ENCODE results near the gene PPP1R3F. TPM values are rescaled to one million over a fixed set of nuclear protein-coding genes. Genes with fewer than 3 reads are reported as not detected.

Gene PPP1R3F
- 5.2 TPM for polyA plus RNA-seq (2013, experiment 1 of 2; ENCODE audit: insufficient read length)
- 5.1 TPM for polyA plus RNA-seq (2013, experiment 2 of 2; ENCODE audit: insufficient read length)

GRCh38 chrX:49269767-49270248, at the start of gene PPP1R3F:
Gene PPP1R3F, plus strand, starts transcription at chrX:49269793. Its CDS starts 77 bp downstream, at chrX:49269870.
- DNase-seq, result no peak

GRCh38 chrX:49220100-49220499, 49.5 kb upstream of the PPP1R3F start:
- no peak for DNase-seq

DNA sequence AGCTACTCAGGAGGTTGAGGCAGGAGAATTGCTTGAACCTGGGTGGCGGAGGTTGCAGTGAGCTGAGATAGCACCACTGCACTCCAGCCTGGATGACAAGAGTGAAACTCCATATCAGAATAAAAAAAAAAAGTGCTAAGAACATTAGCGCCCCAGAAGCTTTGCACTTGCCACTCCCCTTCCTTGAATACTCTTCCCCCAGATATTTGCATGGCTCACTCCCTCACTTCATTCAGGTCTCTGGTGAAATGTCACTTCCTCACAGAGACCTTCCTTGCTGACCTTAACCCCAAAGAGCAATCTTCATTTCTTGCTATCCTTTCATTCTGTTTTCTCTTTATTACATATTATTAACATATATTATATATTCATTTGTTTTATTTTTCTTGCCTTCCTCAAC, 47.7 kb upstream of the PPP1R3F start:
- no peak for DNase-seq

DNA sequence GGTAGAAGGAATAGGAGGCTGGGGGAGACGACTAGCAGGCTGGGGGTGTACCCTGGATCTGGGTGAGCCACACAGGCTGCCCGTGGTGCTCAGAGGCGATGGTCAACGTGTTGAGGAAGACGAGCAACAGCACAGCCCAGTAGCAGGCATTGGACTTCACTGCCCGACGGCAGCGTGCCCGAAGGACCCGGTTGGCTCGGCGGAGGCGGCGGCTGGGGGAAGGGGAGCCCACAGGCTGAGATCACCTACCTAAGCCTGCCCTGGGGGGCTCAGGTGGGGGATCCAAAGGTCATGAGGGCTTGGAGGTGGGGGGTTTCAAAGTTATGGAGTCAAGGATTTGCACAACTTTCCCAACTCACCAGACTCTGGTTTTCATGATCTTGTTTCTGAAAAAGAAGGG, 43.7 kb upstream of the PPP1R3F start:
- DNase-seq, result no peak

- DNase-seq, result no peak
Observed at GRCh38 chrX:49226946-49227345, 42.6 kb upstream of the PPP1R3F start.

GRCh38 chrX:49227726-49228125, 41.9 kb upstream of the PPP1R3F start:
- DNase-seq, result no peak

GRCh38 chrX:49228185-49228584, 41.4 kb upstream of the PPP1R3F start:
- no peak for DNase-seq

DNA sequence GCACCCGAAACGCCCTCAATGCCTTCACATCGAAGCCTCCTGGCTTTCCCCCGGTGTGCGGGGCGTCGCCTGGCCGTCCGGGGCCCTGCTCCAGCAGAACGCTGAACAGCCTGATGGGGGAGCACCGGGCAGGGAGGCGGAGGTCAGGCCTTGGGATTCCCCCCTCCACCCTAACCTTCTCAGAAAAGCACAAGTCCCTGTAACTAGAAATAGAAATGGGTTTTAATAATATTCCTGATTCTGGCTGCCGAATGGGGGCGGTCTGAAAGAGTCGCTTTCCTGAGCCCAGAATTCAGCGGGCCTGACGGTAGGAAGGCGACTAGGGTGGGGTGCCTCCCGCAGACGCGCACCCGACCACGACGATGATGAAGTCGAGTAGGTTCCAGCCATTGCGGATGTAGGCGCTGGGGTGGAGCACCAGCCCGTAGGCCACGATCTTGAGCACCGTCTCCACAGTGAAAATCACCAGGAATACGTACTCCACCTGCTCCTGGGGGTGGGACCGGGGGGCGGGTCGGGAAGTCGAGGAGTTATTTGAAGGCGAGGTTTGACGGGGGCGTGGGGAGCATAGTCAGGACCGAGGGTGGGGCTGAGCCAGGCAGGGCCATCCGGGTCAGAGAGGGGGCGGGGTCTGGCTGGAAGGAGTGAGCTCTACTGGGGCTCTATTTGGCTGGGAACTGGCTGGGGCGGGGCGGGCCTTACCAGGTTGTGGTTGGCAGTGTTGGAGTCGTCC, 38.9 kb upstream of the PPP1R3F start:
- no peak for DNase-seq

- DNase-seq, result no peak
Observed at GRCh38 chrX:49231333-49232000, 38.1 kb upstream of the PPP1R3F start.

DNA sequence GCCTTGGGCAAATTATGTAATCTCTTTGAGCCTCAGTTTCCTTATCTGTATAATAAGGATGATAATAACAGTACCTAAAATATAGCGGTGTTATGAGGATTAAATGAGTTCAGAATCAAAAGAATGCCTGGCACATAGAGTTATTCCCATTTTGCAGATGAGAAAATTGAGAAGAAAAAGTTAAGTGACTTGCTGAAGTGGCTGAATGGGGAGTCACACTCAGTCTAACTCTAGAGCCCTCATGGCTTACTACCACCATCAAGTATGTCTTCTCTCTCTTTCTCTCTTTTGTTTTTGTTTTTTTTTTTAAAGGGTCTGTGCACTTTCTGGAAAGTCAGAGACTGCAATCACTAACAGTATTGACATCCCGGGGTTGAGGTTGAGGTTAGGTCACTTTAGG, 37.1 kb upstream of the PPP1R3F start:
- no peak for DNase-seq

- no peak for DNase-seq
Observed at GRCh38 chrX:49233176-49233575, 36.4 kb upstream of the PPP1R3F start, which contains the start of gene CACNA1F. Gene CACNA1F, minus strand, starts transcription at chrX:49233340. Its CDS starts 31 bp downstream, at chrX:49233309.

- no peak for DNase-seq
Observed at GRCh38 chrX:49233887-49234555, 35.6 kb upstream of the PPP1R3F start.

DNA sequence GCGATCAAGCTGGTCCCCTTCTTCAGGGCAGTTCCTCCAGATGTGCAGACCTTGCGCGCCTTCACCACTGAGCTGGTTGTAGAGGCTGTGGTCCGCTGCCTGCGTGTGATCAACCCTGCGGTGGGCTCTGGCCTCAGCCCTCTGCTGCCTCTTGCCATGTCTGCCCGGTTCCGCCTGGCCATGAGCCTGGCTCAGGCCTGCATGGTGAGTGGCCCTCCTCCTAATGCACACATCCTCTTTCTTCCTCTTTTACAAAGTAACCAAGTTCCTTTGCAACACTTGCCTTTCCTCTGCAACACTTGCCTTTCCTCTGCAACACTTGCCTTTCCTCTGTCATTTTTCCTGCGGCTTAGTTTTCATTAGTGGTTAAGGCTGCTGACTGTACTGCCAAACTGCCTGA, 32.5 kb upstream of the PPP1R3F start:
- DNase-seq, result no peak

DNA sequence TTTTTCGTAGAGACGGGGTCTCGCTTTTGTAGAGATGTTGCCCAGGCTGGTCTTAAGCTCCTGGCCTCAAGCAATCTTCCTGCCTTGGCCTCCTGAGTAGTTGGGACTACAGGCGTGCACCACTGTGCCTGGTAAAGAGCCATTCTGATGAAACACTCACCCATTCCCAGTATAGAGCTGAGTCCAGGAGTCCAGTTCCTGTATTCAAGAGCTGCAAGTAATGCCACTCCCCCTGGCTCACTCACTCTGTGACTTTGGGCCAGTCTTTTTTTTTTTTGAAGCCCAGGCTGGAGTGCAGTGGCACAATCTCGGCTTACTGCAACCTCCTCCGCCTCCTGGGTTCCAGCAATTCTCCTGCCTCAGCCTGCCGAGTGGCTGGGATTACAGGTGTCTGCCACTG, 30.9 kb upstream of the PPP1R3F start:
- no peak for DNase-seq

GRCh38 chrX:49242545-49243066, 27.0 kb upstream of the PPP1R3F start:
- no peak for DNase-seq

GRCh38 chrX:49243166-49243565, 26.4 kb upstream of the PPP1R3F start:
- DNase-seq, result no peak

DNA sequence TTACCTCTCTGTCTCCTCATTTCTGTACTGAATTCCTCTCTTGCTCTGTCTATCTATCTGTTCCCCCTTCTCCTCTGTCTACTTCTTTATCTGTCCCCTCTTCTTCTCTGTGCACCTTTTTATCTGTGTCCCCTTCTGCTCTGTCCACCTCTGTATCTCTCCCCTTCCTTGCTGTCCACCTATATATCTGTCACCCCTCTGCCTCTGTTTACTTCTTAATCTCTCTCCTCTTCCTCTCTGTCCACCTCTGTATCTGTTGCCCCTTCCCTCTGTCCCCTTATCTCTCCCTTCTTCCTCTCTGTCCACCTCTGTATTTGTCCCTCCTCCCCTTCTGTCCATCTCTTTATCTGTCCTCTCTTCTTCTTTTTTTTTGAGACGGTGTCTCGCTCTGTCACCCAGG, 25.4 kb upstream of the PPP1R3F start:
- DNase-seq, result no peak

GRCh38 chrX:49246541-49246940, 23.1 kb upstream of the PPP1R3F start:
- no peak for DNase-seq

GRCh38 chrX:49247346-49247745, 22.2 kb upstream of the PPP1R3F start:
- DNase-seq, result no peak

- DNase-seq, result no peak
Observed at GRCh38 chrX:49247916-49248811, 21.4 kb upstream of the PPP1R3F start.

DNA sequence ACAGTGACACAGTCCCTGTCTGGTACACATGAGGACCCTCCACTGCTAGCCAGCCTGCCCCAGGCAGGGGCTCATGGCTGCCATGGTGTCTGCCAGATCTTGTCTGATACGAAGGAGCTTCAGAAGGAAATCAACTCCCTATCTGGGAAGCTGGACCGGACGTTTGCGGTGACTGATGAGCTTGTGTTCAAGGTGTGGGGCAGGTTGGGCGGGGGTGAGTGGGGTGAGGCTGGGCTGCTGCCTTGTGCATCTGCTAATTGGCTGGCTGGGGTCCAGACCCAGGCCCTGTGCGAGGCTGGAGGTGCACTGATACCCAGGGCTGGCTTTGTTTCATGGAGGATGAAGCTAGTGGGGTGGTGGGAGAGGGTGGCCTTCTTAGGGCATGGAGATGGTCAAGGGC, 20.5 kb upstream of the PPP1R3F start:
- DNase-seq, result no peak

GRCh38 chrX:49249616-49250015, 20.0 kb upstream of the PPP1R3F start:
- DNase-seq, result no peak

Measured in fibroblast of skin of scalp (primary cell).